Activated CD4-positive, alpha-beta T cell treated with anti-CD3 and anti-CD28 coated beads for 36 hours (primary cell): ENCODE data around the gene NXN. TPM values are rescaled to one million over a fixed set of nuclear protein-coding genes. Genes with fewer than 3 reads are reported as not detected.
A peak's percentile ranks its signal among the peaks of the same experiment; 100 is the strongest.
"Not testable (repeated sequence)": the region's sequence is repeated elsewhere in the genome, so short reads cannot be mapped to it uniquely, and the experiment has no call there.

ENCODE experiments used
- ATAC-seq: fragments of 200-7000 bp; cut with Tn5 transposase; one replicate; pipeline ENCODE4 v1.10.0; 2021; ENCODE audit warnings: mild to moderate bottlenecking, moderate library complexity
- CTCF ChIA-PET: fragments of 350-600 bp; sonication (Branson Sonifier 250); formaldehyde crosslinking; loops from one replicate; lab custom pipeline; 2021; ENCODE audit warnings: antibody characterized with exemption; lab: Charles Lee
- POLR2A ChIA-PET: fragments of 350-600 bp; sonication (Branson Sonifier 250); formaldehyde crosslinking; loops from one replicate; lab custom pipeline; 2021; ENCODE audit warnings: antibody characterized with exemption, inconsistent platforms; lab: Charles Lee
- DNase-seq: peaks from one replicate; pipeline ENCODE4 v3.0.0-alpha.2; 2020
- H3K27ac Mint-ChIP-seq: one replicate; pipeline ENCODE4 v1.8.0; 2021; ENCODE audit warnings: mixed read lengths
- H3K27me3 Mint-ChIP-seq: one replicate; pipeline ENCODE4 v1.8.0; 2021; ENCODE audit warnings: mixed read lengths
- H3K36me3 Mint-ChIP-seq: one replicate; pipeline ENCODE4 v1.8.0; 2021; ENCODE audit warnings: low read depth, mixed read lengths
- H3K4me1 Mint-ChIP-seq: one replicate; pipeline ENCODE4 v1.8.0; 2021; ENCODE audit warnings: mixed read lengths
- H3K4me3 Mint-ChIP-seq: one replicate; pipeline ENCODE4 v1.8.0; 2021; ENCODE audit warnings: mild to moderate bottlenecking, moderate library complexity, mixed read lengths
- H3K9me3 Mint-ChIP-seq: one replicate; pipeline ENCODE4 v1.8.0; 2021; ENCODE audit warnings: low read depth, mixed read lengths
- intact Hi-C, 2 experiments: fragments of 100-400 bp; cut with DNase I in 1 of 2; cut with micrococcal nuclease in 1 of 2; formaldehyde crosslinking; loops; one replicate each; pipeline versions ENCODE4 v1.14.2 to v1.15.1; 2022 to 2024; cut with DNase I, micrococcal nuclease
- total RNA-seq, 2 experiments: library from RNA; stranded (reverse); gene quantifications; one replicate each; pipeline ENCODE4 v1.2.3, GENCODE V29; 2021

NXN gene
- total RNA-seq, 2 experiments from 2014 or later: 0.93 to 1.4 TPM

- intact Hi-C loops: loop anchor here (5.0 to 10.0 kb wide), 5 partner anchors 113 to 853 kb away; partner anchors contain the start of genes GLOD4 (in 1 of the 2), MRM3 (in 1 of the 2), TLCD3A (in 1 of the 2) and VPS53 (in 1 of the 2)
- CTCF ChIA-PET: interaction anchor here (1.6 to 5.8 kb wide), 2 partner anchors 14 to 579 kb away, joined by 4 to 43 read pairs; no protein-coding TSS in a partner anchor
- Mint-ChIP-seq H3K9me3 (peaks cover 14% of the 10 kb centered on the region), H3K36me3 (peaks cover 12% of the 10 kb centered on the region), H3K4me1 (peaks cover 20% of the 10 kb centered on the region)
- DNase-seq, H3K4me3 Mint-ChIP-seq, H3K27ac Mint-ChIP-seq, ATAC-seq, H3K27me3 Mint-ChIP-seq: not testable (repeated sequence)
- POLR2A ChIA-PET: interaction anchor here (2.5 kb wide), 1 partner anchor 15 kb away, joined by 11 read pairs; the partner anchor contains the start of gene NXN
Observed at GRCh38 chr17:995324-995723, 15.7 kb upstream of the NXN start.

GRCh38 chr17:992933-993332, 13.4 kb upstream of the NXN start:
- intact Hi-C loops: loop anchor here in 1 of 2 experiments (10.0 kb wide), 1 partner anchor 278 kb away; the partner anchor contains the start of gene VPS53
- POLR2A ChIA-PET: no interaction called here
- Mint-ChIP-seq H3K4me1 (peaks cover 3% of the 10 kb centered on the region), H3K36me3 (peaks cover 3% of the 10 kb centered on the region), H3K9me3 (peaks cover 14% of the 10 kb centered on the region), H3K27me3 (no peaks in the 10 kb centered on the region), H3K4me3 (no peak overlapping the region), H3K27ac (no peak overlapping the region)
- CTCF ChIA-PET: interaction anchor here (0.7 kb wide), 1 partner anchor 189 kb away, joined by 3 read pairs; no protein-coding TSS in a partner anchor
- no peak for DNase-seq
- ATAC-seq: no peak

GRCh38 chr17:988561-988960, 9.0 kb upstream of the NXN start:
- Mint-ChIP-seq H3K9me3 (peaks cover 5% of the 10 kb centered on the region), H3K36me3 (no peaks in the 10 kb centered on the region), H3K27ac (no peak overlapping the region), H3K4me1 (no peaks in the 10 kb centered on the region), H3K4me3 (no peak overlapping the region), H3K27me3 (no peaks in the 10 kb centered on the region)
- POLR2A ChIA-PET: no interaction called here
- DNase-seq (no peak), ATAC-seq (no peak)
- CTCF ChIA-PET: interaction anchor here (0.5 to 0.6 kb wide), 2 partner anchors 241 to 573 kb away, joined by 3 read pairs; no protein-coding TSS in a partner anchor
- intact Hi-C loops: no loop called here

DNA sequence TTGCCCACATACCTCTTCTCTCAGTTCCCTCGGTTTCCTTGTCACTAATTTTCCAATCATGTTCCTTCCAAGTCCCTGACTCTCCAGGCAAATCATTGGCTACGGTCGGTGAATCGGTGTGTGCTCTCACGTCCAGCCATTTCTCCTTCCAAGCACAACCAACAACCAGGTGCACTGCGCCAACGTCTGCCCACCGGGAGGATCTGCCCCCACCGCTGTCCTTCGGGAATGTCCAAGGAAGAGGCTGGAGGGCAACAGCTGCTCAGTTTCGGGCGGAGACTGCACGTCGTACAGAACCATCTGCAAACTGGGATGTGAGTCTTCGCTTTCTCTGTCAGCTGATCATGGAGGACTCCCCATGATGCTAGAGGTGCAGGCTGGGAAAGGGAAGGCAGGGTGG, 8.4 kb upstream of the NXN start:
- Mint-ChIP-seq H3K27ac (no peak overlapping the region), H3K36me3 (no peaks in the 10 kb centered on the region), H3K9me3 (peaks cover under 1% of the 10 kb centered on the region), H3K27me3 (no peaks in the 10 kb centered on the region), H3K4me3 (no peak overlapping the region), H3K4me1 (no peaks in the 10 kb centered on the region)
- ATAC-seq (no peak), DNase-seq (no peak)
- intact Hi-C loops: no loop called here
- CTCF ChIA-PET: interaction anchor here (0.5 to 0.6 kb wide), 2 partner anchors 241 to 573 kb away, joined by 3 read pairs; no protein-coding TSS in a partner anchor
- POLR2A ChIA-PET: no interaction called here

GRCh38 chr17:986322-986929, 6.8 kb upstream of the NXN start:
- CTCF ChIA-PET: interaction anchor here (1.2 to 1.3 kb wide), 2 partner anchors 10 to 191 kb away, joined by 3 to 4 read pairs; partner anchors contain the start of gene TIMM22
- Mint-ChIP-seq H3K4me1 (no peaks in the 10 kb centered on the region), H3K27me3 (no peaks in the 10 kb centered on the region), H3K4me3 (no peak overlapping the region), H3K27ac (no peak overlapping the region), H3K36me3 (no peaks in the 10 kb centered on the region), H3K9me3 (no peaks in the 10 kb centered on the region)
- DNase-seq (no peak), ATAC-seq (no peak)
- intact Hi-C loops: no loop called here
- POLR2A ChIA-PET: no interaction called here

DNA sequence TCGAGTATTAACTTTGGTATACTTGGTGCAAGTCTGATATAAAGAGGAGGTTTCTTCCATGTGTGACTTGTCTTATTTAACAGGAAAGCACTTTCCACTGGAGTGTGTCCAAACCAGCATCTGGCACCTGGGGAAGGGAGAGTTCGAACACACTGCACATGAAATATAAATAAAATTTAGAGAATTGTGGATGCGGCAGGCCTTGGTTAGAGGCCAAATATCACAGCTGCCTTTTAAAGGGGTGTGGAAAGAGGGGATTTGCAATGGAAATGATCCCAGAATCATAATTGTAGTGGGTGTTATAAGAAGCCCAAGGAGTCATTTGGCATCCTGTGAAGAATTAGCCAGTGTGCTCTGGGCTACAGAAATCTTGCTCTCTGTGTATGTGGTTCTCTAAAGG, 4.3 kb upstream of the NXN start:
- no peak overlapping the region for H3K27ac Mint-ChIP-seq
- intact Hi-C loops: loop anchor here in 1 of 2 experiments (5.0 kb wide), 2 partner anchors 252 to 842 kb away; partner anchors contain the start of gene TLCD3A
- no peaks in the 10 kb centered on the region for H3K27me3 Mint-ChIP-seq
- H3K4me1 Mint-ChIP-seq: peaks cover 12% of the 10 kb centered on the region
- H3K9me3 Mint-ChIP-seq: no peaks in the 10 kb centered on the region
- ATAC-seq: no peak
- DNase-seq: no peak
- CTCF ChIA-PET: interaction anchor here (1.4 kb wide), 1 partner anchor 13 kb away, joined by 3 read pairs; no protein-coding TSS in a partner anchor
- H3K4me3 Mint-ChIP-seq: no peak overlapping the region
- no peaks in the 10 kb centered on the region for H3K36me3 Mint-ChIP-seq
- POLR2A ChIA-PET: no interaction called here

GRCh38 chr17:981292-981658, 1.7 kb upstream of the NXN start:
- POLR2A ChIA-PET: interaction anchor here (0.6 to 2.2 kb wide), 5 partner anchors 15 to 569 kb away, joined by 3 to 11 read pairs (median 4); partner anchors contain the start of genes GLOD4, MRM3 and TIMM22

DNA sequence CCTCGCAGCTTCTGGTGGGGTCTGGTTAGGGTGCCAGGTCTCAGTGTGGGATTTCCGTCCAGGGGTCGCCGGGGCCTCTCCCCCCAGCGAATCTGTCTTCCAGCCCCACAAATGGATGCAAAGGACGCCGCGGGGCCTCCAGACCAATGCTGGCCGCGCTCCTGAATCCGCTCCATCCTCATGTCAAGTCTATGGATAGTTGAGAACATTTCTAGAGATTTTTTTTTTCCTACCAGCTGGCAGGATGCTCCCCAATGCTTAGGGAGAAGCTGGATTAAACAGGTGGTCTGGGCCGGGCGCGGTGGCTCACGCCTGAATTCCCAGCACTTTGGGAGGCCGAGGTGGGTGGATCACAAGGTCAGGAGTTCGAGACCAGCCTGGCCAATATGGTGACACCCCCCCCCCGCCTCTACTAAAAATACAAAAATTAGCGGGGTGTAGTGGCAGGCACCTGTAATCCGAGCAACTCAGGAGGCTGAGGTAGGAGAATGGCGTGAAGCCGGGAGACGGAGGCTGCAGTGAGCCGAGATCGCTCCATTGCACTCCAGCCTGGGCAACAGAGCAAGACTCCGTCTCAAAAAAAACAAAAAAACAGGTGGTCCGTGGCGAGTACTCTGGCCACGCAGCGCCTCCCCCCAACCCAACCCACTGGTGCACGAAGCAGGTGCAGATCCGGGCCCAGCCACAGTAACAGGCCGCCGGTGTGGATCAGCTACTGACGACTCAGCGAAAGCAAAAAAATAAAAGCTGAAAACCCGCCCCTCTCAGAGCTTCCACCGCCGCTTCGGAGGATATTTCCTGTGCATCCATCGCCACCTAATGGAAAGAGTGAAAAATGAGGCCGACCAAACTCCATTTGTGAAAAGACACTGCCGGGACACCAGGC, 1.1 kb upstream of the NXN start:
- CTCF ChIA-PET: interaction anchor here (0.6 to 3.0 kb wide), 29 partner anchors 10 to 1234 kb away, joined by 3 to 48 read pairs (median 4); partner anchors contain the start of genes GLOD4, MRM3 and TIMM22
- Mint-ChIP-seq H3K4me3 (peak overlapping the region; percentile 67), H3K36me3 (no peaks in the 10 kb centered on the region), H3K27ac (peak overlapping the region; percentile 29), H3K27me3 (peaks cover 21% of the 10 kb centered on the region), H3K4me1 (peaks cover 15% of the 10 kb centered on the region), H3K9me3 (no peaks in the 10 kb centered on the region)
- intact Hi-C loops: loop anchor here (1.0 to 5.0 kb wide), 5 partner anchors 16 to 838 kb away; partner anchors contain the start of gene TLCD3A (in 1 of the 2)
- peak; percentile 87 for DNase-seq
- ATAC-seq: peak; percentile 82
- POLR2A ChIA-PET: interaction anchor here (0.6 to 2.2 kb wide), 6 partner anchors 16 to 569 kb away, joined by 3 to 11 read pairs (median 4); partner anchors contain the start of genes GLOD4, MRM3 and TIMM22

More at GRCh38 chr17:981292-981658, 1.7 kb upstream of the NXN start:
- no peaks in the 10 kb centered on the region for H3K9me3 Mint-ChIP-seq
- CTCF ChIA-PET: interaction anchor here (0.6 to 3.0 kb wide), 22 partner anchors 10 to 569 kb away, joined by 3 to 48 read pairs (median 4); partner anchors contain the start of genes GLOD4, MRM3 and TIMM22
- H3K4me3 Mint-ChIP-seq: peak overlapping the region; percentile 67
- no peaks in the 10 kb centered on the region for H3K36me3 Mint-ChIP-seq
- DNase-seq (no peak), ATAC-seq (no peak)
- peaks cover 17% of the 10 kb centered on the region for H3K27me3 Mint-ChIP-seq
- peaks cover 15% of the 10 kb centered on the region for H3K4me1 Mint-ChIP-seq
- intact Hi-C loops: loop anchor here (1.0 to 5.0 kb wide), 5 partner anchors 15 to 839 kb away; partner anchors contain the start of gene TLCD3A (in 1 of the 2)
- H3K27ac Mint-ChIP-seq: no peak overlapping the region

GRCh38 chr17:979212-979538, 401 bp downstream of the NXN start:
- peaks cover 15% of the 10 kb centered on the region for H3K4me1 Mint-ChIP-seq
- no peaks in the 10 kb centered on the region for H3K9me3 Mint-ChIP-seq
- ATAC-seq (peak; percentile 4), DNase-seq (no peak)
- peaks cover 26% of the 10 kb centered on the region for H3K27me3 Mint-ChIP-seq
- H3K27ac Mint-ChIP-seq: no peak overlapping the region
- POLR2A ChIA-PET: interaction anchor here (1.2 to 2.2 kb wide), 2 partner anchors 18 to 229 kb away, joined by 3 to 11 read pairs; partner anchors contain the start of gene TIMM22
- no peak overlapping the region for H3K4me3 Mint-ChIP-seq
- CTCF ChIA-PET: interaction anchor here (0.6 to 3.0 kb wide), 7 partner anchors 41 to 485 kb away, joined by 3 to 48 read pairs (median 4); partner anchors contain the start of genes GLOD4 and MRM3
- no peaks in the 10 kb centered on the region for H3K36me3 Mint-ChIP-seq
- intact Hi-C loops: loop anchor here in 1 of 2 experiments (1.0 kb wide), 7 partner anchors 17 to 569 kb away; partner anchors contain the start of genes ABR, GEMIN4, GLOD4 and MRM3
